IMR-90 (cell line): Measurements from ENCODE around the gene SHB.

Experiments
- MAZ ChIP-seq: IDR thresholded peaks from 2 replicates; pipeline ENCODE4 v1.6.1; 2012; ENCODE audit warnings: low read depth, mild to moderate bottlenecking, low read length, improper control_type of control experiment, moderate library complexity, borderline replicate concordance
- POLR2A ChIP-seq: IDR thresholded peaks from 2 replicates; pipeline ENCODE4 v1.6.1; 2012; ENCODE audit warnings: mild to moderate bottlenecking, low read depth, low read length
- TF ChIP-seq, protein P1 (sequence below): conservative IDR thresholded peaks from 2 replicates; pipeline ENCODE4 v1.5.1; 2012; ENCODE audit warnings: mild to moderate bottlenecking, low read depth, low read length, improper control_type of control experiment

GRCh38 chr9:37876376-37876775 lies 192.7 kb downstream of the SHB start:
- TF ChIP-seq, protein P1, sequence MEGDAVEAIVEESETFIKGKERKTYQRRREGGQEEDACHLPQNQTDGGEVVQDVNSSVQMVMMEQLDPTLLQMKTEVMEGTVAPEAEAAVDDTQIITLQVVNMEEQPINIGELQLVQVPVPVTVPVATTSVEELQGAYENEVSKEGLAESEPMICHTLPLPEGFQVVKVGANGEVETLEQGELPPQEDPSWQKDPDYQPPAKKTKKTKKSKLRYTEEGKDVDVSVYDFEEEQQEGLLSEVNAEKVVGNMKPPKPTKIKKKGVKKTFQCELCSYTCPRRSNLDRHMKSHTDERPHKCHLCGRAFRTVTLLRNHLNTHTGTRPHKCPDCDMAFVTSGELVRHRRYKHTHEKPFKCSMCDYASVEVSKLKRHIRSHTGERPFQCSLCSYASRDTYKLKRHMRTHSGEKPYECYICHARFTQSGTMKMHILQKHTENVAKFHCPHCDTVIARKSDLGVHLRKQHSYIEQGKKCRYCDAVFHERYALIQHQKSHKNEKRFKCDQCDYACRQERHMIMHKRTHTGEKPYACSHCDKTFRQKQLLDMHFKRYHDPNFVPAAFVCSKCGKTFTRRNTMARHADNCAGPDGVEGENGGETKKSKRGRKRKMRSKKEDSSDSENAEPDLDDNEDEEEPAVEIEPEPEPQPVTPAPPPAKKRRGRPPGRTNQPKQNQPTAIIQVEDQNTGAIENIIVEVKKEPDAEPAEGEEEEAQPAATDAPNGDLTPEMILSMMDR = no peak
- TF ChIP-seq POLR2A (no peak), MAZ (no peak)
